Measurements from ENCODE around the gene GLI1. TPM values are rescaled to one million over a fixed set of nuclear protein-coding genes. Genes with fewer than 3 reads are reported as not detected.

Gene GLI1
- total RNA-seq, 1 experiment from 2014 or later: 6.4 TPM

GRCh38 chr12:57459055-57459749 lies 383 bp upstream of the GLI1 start (continued):
- no peak for TF ChIP-seq FOSL1 (IDR thresholded peaks at IDR 0.05; ENCODE audit: low read depth)
- no peak for TF ChIP-seq EZH2 (IDR thresholded peaks at IDR 0.05)
- TF ChIP-seq EGR1 (IDR thresholded peaks at IDR 0.05; ENCODE audit: low read depth): no peak
- TF ChIP-seq POLR2AphosphoS5 (IDR thresholded peaks at IDR 0.05; ENCODE audit: low read depth, low read length): 0 out of 2 replicates have a peak, but pooled peaks have one; percentile 51

GRCh38 chr12:57460468-57460784 lies 841 bp downstream of the GLI1 start:
- DNase-seq (ENCODE audit: low read depth, low spot score) (no peak), ATAC-seq (no peak)
- H3K9ac ChIP-seq (ENCODE audit: low read length): 0 out of 2 replicates have a peak overlapping the region, but pooled peaks have one; percentile 11
- peak overlapping the region; percentile 99 for H3K4me2 ChIP-seq (ENCODE audit: low read length)
- ChIA-PET CTCF (interaction anchor here (1.2 kb wide), 1 partner anchor 195 kb away, joined by 3 read pairs; no protein-coding TSS in a partner anchor), RAD21 (ENCODE audit: low non-redundant PET in 1 of 2, low total read pairs in 2 of 2, uncharacterized antibody in 2 of 2, unreplicated experiment in 2 of 2) (no interaction called here), POLR2A (no interaction called here)
- H3K79me2 ChIP-seq (ENCODE audit: insufficient read depth, low read length): no peaks in the 10 kb centered on the region
- intact Hi-C loops (cut with micrococcal nuclease): loop anchor here (5.0 kb wide), 1 partner anchor 373 kb away; the partner anchor contains the start of gene NAB2
- H3K27ac ChIP-seq (ENCODE audit: low read depth, low read length): no peak overlapping the region
- H2AFZ ChIP-seq (ENCODE audit: low read depth, low read length, poor library complexity, severe bottlenecking): no peak overlapping the region
- H3K9me2 ChIP-seq (ENCODE audit: insufficient read depth): no peaks in the 10 kb centered on the region
- peak overlapping the region; percentile 75 for H3K4me3 ChIP-seq (replicated peaks in 1 of 2; ENCODE audit: low read depth in 1 of 2, low read length in 2 of 2)
- H3K27me3 ChIP-seq (ENCODE audit: insufficient read depth, low read length): no peaks in the 10 kb centered on the region
- H3K9me3 ChIP-seq (ENCODE audit: control insufficient read depth in 1 of 2, insufficient read depth in 1 of 2, low read depth in 1 of 2, low read length in 2 of 2): no peaks in the 10 kb centered on the region
- no TSS peak for BruUV-seq (replicated peaks)
- no peaks in the 10 kb centered on the region for H3K36me3 ChIP-seq (ENCODE audit: control insufficient read depth in 1 of 2, insufficient read depth in 2 of 2, low read length in 2 of 2)
- TF ChIP-seq RAD21 (IDR thresholded peaks at IDR 0.05; ENCODE audit: low read depth) (no peak), FOSL1 (IDR thresholded peaks at IDR 0.05; ENCODE audit: low read depth) (no peak), SP1 (IDR thresholded peaks at IDR 0.05; ENCODE audit: low read depth) (no peak), MAX (IDR thresholded peaks at IDR 0.05) (no peak), CEBPB (IDR thresholded peaks at IDR 0.05; ENCODE audit: low read depth) (no peak), TCF7L2 (IDR thresholded peaks at IDR 0.05; ENCODE audit: borderline replicate concordance, extremely low read depth, insufficient read depth, insufficient read length) (no peak), JUND (IDR thresholded peaks at IDR 0.05) (no peak), ZBTB33 (IDR thresholded peaks at IDR 0.05; ENCODE audit: extremely low read depth, insufficient replicate concordance, low read length) (no peak), EGR1 (IDR thresholded peaks at IDR 0.05; ENCODE audit: low read depth) (no peak), ZFX (IDR thresholded peaks at IDR 0.05) (no peak), POLR2A (IDR thresholded peaks at IDR 0.05; ENCODE audit: borderline replicate concordance, extremely low read depth, insufficient read depth, insufficient read length) (no peak), ELF1 (IDR thresholded peaks at IDR 0.05; ENCODE audit: borderline replicate concordance, low read depth) (no peak), POLR2AphosphoS5 (IDR thresholded peaks at IDR 0.05; ENCODE audit: low read depth, low read length) (no peak), EZH2phosphoT487 (IDR thresholded peaks at IDR 0.05; ENCODE audit: borderline replicate concordance) (no peak), EZH2 (IDR thresholded peaks at IDR 0.05) (no peak), ATF3 (IDR thresholded peaks at IDR 0.05) (no peak), CBX3 (IDR thresholded peaks at IDR 0.05; ENCODE audit: low read depth) (no peak), REST (IDR thresholded peaks at IDR 0.05; ENCODE audit: low read depth) (no peak), YY1 (IDR thresholded peaks at IDR 0.05; ENCODE audit: extremely low read depth, insufficient replicate concordance, low read depth, low read length) (no peak), ZNF274 (IDR thresholded peaks at IDR 0.05; ENCODE audit: low read depth, low read length) (no peak)
- H4K20me1 ChIP-seq (ENCODE audit: insufficient read depth): no peaks in the 10 kb centered on the region
- H3K4me1 ChIP-seq (ENCODE audit: control insufficient read depth in 1 of 2, insufficient read depth in 2 of 2, low read length in 2 of 2): peaks cover 27 to 59% of the 10 kb centered on the region in 2 experiments

Data from HCT116 (cell line).